ENCODE results near the gene REXO4. TPM values are rescaled to one million over a fixed set of nuclear protein-coding genes. Genes with fewer than 3 reads are reported as not detected.
A peak's percentile ranks its signal among the peaks of the same experiment; 100 is the strongest.

Gene REXO4
- total and polyA plus RNA-seq, 9 of the 15 experiments (the other 6 are each of a cell fraction or from before 2014, with no cell fraction given): 3.4 to 72.9 (median 31.1) TPM

- Histone ChIP-seq H3K27me3 (ENCODE audit: control insufficient read depth in 2 of 2, insufficient read depth in 2 of 2, low read length in 2 of 2) (peaks cover 3 to 23% of the 10 kb centered on the region in 2 experiments; a peak in 4 of 5 replicates), H3K4me1 (replicated peaks in 1 of 2; ENCODE audit: control insufficient read depth in 2 of 2, insufficient read depth in 2 of 2, low read length in 2 of 2) (peaks cover 11 to 22% of the 10 kb centered on the region in 2 experiments; a peak in 4 of 5 replicates), H3K4me2 (ENCODE audit: insufficient read depth, low read length) (no peak overlapping the region), H3K79me2 (ENCODE audit: control insufficient read depth, insufficient read depth, low read length) (no peaks in the 10 kb centered on the region), H4K20me1 (replicated peaks; ENCODE audit: control insufficient read depth, insufficient read depth, low read length) (no peaks in the 10 kb centered on the region; the same call in 1 of the 2 replicates), H3K4me3 (no peak overlapping the region), H3K36me3 (ENCODE audit: control insufficient read depth, insufficient read depth, low read length) (no peaks in the 10 kb centered on the region), H2AFZ (ENCODE audit: low read depth, low read length) (no peak overlapping the region), H3K9me3 (replicated peaks; ENCODE audit: control insufficient read depth, insufficient read depth, low read depth, low read length) (peaks cover 5% of the 10 kb centered on the region), H3K9me1 (ENCODE audit: control insufficient read depth, insufficient read depth, low read length) (no peaks in the 10 kb centered on the region), H3K27ac (ENCODE audit: extremely low read depth, low read depth, low read length) (no peak overlapping the region), H3K9ac (ENCODE audit: insufficient read depth in 1 of 2, low read depth in 2 of 2, low read length in 2 of 2) (no peak overlapping the region)
- CTCF ChIA-PET (ENCODE audit: low intra/inter-chr PET ratio): no interaction called here
- ATAC-seq: no peak
- BruUV-seq (replicated peaks): no TSS peak
- intact Hi-C loops (cut with micrococcal nuclease) (no loop called here), in situ Hi-C loops (cut with MboI) (no loop called here)
- no peak for DNase-seq (ENCODE audit: extremely low read depth in 1 of 4, low spot score in 3 of 4)
- POLR2A ChIA-PET: no interaction called here
- no peak for FAIRE-seq
- 2% methylated on average over 4 of the region's 4 CpGs for WGBS (ENCODE audit: insufficient coverage, low coverage, missing lambda C conversion rate)
- 0 out of 2 replicates have a peak, but pooled peaks have one; percentile 19 for TF ChIP-seq EHMT2 (IDR thresholded peaks at IDR 0.05)
- no peak for TF ChIP-seq ZBTB17 (CRISPR knock-in tag; IDR thresholded peaks at IDR 0.05)
- no peak for TF ChIP-seq CBX8 (IDR thresholded peaks at IDR 0.05; ENCODE audit: borderline replicate concordance, extremely low read depth, low read depth, low read length, poor library complexity, severe bottlenecking)
- no peak for TF ChIP-seq MNT (conservative IDR thresholded peaks at IDR 0.05)
- TF ChIP-seq RBM39 (optimal IDR thresholded peaks at IDR 0.05; ENCODE audit: low read depth, low read length): no peak
- TF ChIP-seq KDM1A (IDR thresholded peaks at IDR 0.05): peak in 1 of 2 experiments; percentile 32; a peak in 1 of 4 replicates
- no peak for TF ChIP-seq SUPT5H (IDR thresholded peaks at IDR 0.05)
- no peak for TF ChIP-seq ZKSCAN8 (CRISPR knock-in tag; IDR thresholded peaks at IDR 0.05)
- TF ChIP-seq ZNF764 (CRISPR knock-in tag; IDR thresholded peaks at IDR 0.05; ENCODE audit: low read depth): no peak
- TF ChIP-seq CSDE1 (IDR thresholded peaks at IDR 0.05): 0 out of 4 replicates have a peak, but pooled peaks of 1 of the 2 experiments have one; percentile 12
- TF ChIP-seq ZNF518B (CRISPR knock-in tag; IDR thresholded peaks at IDR 0.05): no peak
- no peak for TF ChIP-seq CEBPZ (IDR thresholded peaks at IDR 0.05; ENCODE audit: borderline replicate concordance, low read depth, low read length)
- no peak for TF ChIP-seq KLF10 (CRISPR knock-in tag; IDR thresholded peaks at IDR 0.05)
- no peak for TF ChIP-seq SIN3B (IDR thresholded peaks at IDR 0.05; ENCODE audit: low read depth)
Observed at GRCh38 chr9:133382507-133383141, 35.2 kb downstream of the REXO4 start.
